EL (cell line): Measurements from ENCODE around the gene PRKG1.
"Not testable (repeated sequence)": the region's sequence is repeated elsewhere in the genome, so short reads cannot be mapped to it uniquely, and the experiment has no call there.

Source experiments
- DNase-seq: peaks from one replicate; pipeline ENCODE4 v3.0.0-alpha.2; 2016

PRKG1 gene

DNA sequence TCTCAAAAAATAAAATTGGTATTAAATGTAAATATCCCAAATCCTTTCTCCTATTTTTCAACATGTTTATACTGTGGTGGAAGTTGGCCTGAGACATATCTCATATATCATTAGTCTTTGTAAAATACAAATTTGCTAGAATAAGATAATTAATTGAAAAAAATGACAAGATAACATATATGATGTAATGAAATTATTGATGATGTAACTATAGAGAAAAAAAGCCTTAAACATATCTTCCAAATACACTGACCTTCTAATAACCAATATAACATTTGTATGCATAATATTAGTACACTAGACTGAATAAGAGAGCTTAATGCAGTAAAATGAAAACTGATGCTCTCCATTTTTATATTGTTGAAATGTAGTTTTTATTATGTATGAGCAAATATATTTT lies 104.3 kb downstream of the PRKG1 start:
- no peak for DNase-seq

GRCh38 chr10:51180141-51180540 lies 105.9 kb downstream of the PRKG1 start:
- DNase-seq: no peak

- no peak for DNase-seq
These were observed 109.5 kb downstream of the PRKG1 start for GRCh38 chr10:51183783-51184182.

GRCh38 chr10:51186361-51186760 lies 112.1 kb downstream of the PRKG1 start:
- no peak for DNase-seq

DNA sequence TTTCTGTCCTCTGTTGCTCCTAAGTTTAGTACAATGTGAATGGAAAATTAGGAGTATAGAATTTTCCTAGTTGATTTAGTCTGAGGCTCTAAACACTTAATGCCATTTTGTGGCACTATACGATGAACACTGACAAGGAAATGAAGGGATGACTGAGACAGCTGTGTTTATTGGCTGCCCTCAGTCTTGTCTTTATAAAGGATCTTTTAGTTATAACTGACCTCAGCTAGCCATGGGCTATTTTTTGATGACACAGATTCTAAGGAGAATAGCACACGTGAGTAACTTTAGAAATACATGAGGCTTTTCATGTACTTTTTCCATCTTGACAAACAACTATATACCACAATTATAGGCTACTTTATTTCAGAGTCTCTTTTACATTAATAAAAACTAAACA lies 113.7 kb downstream of the PRKG1 start:
- DNase-seq: no peak

DNA sequence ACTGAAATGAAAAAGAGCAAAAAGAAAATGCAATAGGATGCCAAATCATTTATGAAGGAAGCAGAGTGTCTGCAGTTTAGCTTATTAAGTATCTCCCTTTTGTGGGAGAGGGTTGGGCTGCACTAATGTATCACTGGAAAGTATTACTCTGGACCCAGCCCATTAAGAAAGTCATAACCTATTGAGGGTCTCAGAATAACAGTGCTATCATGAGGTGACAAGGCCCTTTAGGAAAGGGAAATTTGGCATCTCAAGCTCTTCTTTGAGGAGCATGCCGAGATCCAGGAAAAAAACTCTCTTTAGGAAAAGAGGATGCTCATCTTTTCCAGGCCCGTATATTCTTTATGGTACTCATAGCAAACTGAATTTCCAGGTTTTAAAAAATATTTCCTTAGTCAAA lies 114.6 kb downstream of the PRKG1 start:
- DNase-seq: no peak

GRCh38 chr10:51196508-51197175 lies 122.4 kb downstream of the PRKG1 start:
- DNase-seq: no peak

GRCh38 chr10:51198170-51198569 lies 123.9 kb downstream of the PRKG1 start:
- DNase-seq: no peak

GRCh38 chr10:51201947-51202346 lies 127.7 kb downstream of the PRKG1 start:
- DNase-seq: no peak

DNA sequence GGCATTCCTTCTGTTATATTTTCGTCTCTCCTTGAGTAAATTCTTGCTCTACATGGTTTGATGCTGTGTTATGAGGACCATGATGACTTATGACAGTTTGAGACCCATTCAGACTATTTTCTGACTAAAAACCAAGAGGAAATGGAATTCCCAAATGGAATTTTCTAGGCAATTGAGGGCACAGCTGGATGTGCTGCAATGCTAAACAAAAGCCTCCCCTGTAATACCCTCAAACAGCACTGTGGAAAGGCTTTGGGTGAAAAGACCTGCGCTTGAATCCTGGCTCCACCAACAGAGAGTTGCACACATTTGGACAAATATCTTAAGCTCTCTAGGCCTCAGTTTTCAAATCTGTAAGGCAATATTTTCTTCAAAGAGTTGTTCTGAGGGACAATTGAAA lies 129.1 kb downstream of the PRKG1 start:
- no peak for DNase-seq

DNA sequence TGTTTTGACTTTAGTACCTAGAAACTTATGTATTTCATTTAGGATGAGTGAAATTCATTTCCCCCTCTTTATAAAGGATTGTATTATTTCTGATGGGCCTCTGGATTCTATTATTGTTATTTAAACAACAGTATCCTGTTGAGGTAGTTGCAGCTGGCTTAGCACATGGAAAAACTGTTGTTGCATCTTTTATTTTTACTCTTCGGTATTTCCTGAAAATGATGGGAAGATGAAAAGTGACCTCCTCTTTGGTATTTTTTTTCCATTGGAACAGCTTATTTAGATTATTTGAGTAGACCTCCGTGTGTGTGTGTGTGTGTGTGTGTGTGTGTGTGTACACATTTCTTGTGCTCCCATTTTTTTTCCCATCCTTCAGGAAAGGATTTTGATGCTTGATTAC lies 129.8 kb downstream of the PRKG1 start:
- no peak for DNase-seq

DNA sequence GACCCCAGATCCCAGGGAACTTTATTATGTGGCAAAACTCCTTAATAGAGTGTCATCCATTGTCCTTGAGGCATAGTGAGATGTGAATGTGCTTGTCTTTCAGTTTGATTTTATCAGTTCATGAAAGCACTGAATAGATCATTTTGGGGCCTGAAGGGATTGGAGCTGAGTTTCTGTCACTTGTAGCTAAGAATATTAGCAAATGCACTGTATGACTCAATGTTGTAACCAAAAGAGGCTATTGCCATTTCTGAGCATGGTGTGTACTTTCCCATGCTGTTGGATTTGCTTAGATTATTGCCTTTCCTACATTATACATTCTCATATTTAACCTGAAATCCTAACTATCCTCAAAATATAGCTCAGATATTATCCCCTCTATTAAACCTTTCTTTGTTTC lies 130.4 kb downstream of the PRKG1 start:
- DNase-seq: no peak

DNA sequence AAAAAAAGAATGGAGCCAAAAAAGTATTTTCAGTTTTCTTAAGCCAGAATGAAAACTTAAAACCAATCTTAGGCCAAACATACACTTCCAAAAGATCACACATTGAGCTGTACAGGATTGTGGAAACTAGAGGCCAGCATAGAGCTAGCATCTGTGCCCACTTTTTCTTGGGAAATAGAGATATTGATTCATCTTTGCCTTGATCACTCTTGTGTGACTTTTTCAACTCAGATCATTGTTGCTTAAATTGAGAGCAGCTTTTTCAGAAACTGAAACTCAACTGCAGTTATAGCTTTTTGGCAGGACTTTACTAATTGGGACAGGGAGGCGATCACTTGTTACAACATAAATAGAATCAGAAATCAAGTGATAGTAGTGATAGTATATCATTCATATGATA lies 132.2 kb downstream of the PRKG1 start:
- no peak for DNase-seq

GRCh38 chr10:51212937-51213336 lies 138.7 kb downstream of the PRKG1 start:
- not testable (repeated sequence) for DNase-seq

DNA sequence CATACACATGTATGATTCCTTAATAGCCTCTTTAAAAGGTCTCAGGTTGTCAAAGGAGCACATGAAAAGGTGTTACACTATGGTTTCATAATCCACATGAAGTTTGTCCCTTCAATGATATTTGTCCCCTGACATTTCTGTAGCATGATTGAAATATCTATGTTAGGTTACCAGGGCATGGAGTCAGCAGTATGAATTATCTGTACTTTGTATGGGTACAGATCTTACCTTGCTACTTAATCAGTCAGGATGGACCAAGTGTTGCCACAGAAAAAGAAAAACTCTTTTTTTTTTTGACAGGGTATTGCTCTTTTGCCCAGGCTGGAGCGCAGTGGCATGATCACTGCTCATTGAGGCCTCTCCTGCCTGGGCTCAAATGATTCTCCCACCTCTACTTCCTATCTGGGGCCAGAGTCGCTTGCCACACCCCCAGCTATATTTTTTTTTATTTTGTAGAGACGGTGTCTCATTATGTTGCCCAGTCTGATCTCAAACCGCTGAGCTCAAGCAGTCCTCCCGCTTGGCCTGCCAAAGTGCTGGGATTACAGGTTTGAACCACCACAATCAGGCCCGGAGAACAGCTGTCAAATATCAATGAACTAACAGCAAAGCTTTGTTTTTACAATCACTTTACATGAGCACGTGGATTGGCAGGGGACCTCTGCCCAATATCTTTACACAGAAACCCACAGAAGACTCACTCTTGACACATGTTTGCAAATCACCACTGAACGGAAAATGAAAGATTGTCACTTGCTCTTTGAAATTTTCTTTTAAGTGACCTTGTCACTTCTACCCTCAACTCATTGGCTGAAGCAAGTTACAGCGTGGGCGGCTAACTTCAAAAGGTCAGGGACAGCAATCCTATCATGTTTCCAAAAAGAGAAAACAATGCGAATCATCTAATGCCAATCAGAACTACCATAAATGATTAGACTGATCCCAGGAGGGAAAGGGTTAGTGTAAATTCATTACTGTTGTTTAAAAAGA lies 140.2 kb downstream of the PRKG1 start:
- DNase-seq: no peak

- peak; percentile 7 for DNase-seq
These were observed 141.9 kb downstream of the PRKG1 start for GRCh38 chr10:51215951-51216834.

- no peak for DNase-seq
These were observed 143.2 kb downstream of the PRKG1 start for GRCh38 chr10:51217505-51217904.

- DNase-seq: peak; percentile 70
These were observed 150.4 kb downstream of the PRKG1 start for GRCh38 chr10:51224671-51225161.

- DNase-seq: no peak
These were observed 153.8 kb downstream of the PRKG1 start for GRCh38 chr10:51227897-51228713.

DNA sequence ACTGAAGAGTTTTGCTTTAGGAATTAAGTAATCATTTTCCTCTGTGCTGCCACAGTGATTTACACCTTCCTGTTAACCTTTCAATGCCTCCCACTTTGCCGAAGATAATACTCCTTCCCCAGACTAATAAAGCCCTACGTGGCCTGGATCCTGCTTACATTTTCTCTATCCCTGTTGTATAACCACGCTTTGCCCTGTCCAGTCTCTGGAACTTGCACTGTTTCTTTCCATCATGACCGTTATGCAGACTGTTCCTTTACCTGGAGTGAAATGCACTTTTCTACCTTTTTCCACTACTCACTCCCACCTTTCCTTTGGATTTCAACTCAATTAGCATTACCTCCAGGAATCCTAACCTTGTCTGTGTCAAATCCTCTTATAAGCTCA lies 154.4 kb downstream of the PRKG1 start:
- no peak for DNase-seq

- no peak for DNase-seq
These were observed 156.7 kb downstream of the PRKG1 start for GRCh38 chr10:51230887-51231585.
